Measurements from ENCODE around the gene SLC35E1.

The SLC35E1 gene

DNA sequence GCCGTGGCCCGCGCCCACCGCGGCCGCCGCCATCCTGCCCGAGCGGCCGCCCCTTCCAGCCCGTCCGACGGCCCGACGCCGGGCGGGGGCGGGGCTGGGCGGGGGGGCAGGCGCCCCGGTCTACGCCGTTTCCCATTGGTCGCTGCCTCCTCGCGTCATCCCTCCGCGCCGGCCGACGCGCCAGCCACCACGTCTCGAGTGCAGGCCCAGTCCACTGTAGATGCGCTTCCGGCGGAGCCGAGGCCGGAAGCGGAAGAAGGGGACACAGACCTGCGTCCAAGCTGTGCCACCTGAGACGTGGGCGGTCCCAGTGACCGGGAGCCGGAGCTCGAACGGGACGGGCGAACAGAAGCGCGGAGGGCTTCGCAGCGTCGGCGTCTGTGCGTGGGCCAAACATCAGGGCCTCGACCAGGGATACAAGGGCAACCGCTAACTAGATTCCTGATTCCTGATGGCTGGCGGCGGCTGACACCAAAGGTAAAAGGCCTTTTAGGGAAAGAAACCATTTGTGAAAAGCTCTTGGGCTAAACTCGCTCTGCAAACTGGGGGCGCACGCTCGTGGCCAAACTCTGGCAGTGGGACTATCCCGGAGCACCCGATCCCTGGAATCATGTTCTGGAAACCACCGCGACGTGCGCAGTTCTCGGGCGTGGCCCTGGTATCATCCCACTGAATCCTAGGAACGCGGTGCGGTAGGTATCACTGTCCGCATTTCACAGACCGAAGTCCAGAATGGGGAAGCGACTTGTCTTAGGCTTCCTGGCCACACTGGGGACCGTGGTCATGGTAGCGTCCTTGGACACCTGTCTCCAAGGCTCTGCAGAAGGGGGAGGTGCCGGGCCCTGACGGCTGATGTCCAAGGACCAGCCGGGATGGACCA, at the start of gene SLC35E1:
SLC35E1 (minus strand) TSS at position 84 of the 880 bp plus-strand sequence; CDS start at position 33, 51 bp downstream.
- DNase-seq: peak; percentile 98

DNA sequence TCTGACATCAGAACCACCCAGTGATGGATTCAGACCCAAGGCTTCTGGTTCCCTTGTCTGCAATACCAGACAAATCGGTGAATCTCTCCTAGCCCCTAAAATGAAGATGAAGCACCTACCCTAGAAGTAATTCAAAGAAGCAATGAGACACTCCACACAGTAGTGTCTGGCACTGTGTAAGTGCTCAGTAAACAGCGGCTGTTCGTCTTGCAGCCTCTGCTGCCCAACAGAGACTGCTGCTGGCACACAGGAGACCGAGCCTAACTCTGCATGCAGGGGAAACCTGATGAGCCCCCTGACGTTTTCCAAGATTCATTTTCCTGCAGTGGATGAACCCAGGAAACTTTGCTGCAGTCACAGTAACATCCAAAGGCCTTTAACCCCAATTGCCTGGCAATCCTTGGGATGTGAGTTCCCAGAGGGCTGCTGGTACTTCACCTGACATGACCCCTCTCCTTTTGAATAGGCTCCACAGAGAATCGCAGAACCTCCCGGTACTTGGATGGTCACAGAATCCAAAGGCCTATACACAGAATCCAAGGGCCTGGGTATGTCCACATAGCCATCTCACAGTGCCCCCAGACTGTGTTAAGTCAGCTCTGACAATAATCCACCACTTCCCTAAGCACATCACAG, 49.1 kb upstream of the SLC35E1 start:
- no peak for DNase-seq

GRCh38 chr19:16620584-16620983, 48.4 kb upstream of the SLC35E1 start:
- DNase-seq: no peak

GRCh38 chr19:16620018-16620417, 47.8 kb upstream of the SLC35E1 start:
- no peak for DNase-seq

GRCh38 chr19:16619457-16619856, 47.2 kb upstream of the SLC35E1 start:
- no peak for DNase-seq

- no peak for DNase-seq
These were observed 46.0 kb upstream of the SLC35E1 start for GRCh38 chr19:16618248-16618647.

- DNase-seq: no peak
These were observed 43.6 kb upstream of the SLC35E1 start for GRCh38 chr19:16615808-16616207.

DNA sequence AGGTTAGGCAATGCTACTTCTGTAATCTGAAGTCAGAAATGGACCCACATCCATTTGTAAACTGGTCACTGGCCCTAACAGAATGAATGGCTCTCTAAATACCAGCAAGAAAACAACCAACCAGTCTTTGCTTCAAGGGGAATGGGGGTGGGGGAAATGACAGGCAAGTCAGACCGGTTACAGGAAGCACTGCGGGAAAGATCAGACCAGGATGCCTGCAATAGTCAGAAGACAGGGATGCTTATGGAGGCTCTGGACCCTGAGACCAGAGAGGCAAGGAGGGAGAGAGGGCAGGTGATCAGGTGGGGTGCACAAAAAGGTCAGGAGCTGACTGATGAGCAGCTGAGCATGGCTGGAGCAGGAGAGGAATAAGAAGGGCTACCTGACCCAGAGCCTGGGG, 42.7 kb upstream of the SLC35E1 start:
- no peak for DNase-seq

DNA sequence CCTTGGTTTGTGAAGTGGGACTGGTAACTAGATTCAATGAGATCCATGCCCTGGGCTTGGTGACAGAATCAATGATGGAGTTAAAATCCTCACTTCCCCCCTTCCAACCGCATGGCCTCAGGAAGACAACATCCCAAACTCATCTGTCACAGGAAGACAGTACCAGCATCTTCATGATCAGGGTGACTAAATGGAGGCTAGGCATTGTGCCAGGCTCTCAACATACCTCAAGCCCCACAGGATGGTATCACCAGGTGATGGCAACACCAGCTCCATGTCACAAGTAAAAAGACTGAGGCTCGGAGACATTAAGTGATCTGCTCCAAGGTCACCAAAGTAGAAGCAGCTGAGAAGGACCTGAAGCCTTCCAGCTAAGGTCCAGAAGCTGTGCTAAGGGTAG, 41.6 kb upstream of the SLC35E1 start:
- no peak for DNase-seq

- no peak for DNase-seq
These were observed 40.4 kb upstream of the SLC35E1 start for GRCh38 chr19:16612636-16613035.

DNA sequence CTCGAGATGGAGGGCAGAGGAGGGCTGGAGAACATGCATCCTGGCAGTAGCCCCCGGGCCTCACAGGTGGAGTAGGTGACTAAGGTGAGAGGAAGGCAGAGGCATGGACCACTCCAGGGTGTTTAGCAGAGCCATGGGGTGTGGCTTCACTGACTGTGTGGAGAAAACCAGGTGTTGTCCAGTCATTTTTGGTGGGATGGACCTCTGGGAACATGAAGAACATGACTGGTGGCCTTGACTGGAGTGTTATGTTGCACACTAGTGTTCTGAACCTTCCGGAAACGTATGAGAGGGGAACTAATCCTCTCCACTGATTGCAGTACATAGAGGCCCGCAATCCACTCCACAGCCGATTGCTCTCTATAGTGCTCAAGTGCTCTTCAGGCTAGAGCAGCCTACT, 38.9 kb upstream of the SLC35E1 start:
- DNase-seq: no peak

DNA sequence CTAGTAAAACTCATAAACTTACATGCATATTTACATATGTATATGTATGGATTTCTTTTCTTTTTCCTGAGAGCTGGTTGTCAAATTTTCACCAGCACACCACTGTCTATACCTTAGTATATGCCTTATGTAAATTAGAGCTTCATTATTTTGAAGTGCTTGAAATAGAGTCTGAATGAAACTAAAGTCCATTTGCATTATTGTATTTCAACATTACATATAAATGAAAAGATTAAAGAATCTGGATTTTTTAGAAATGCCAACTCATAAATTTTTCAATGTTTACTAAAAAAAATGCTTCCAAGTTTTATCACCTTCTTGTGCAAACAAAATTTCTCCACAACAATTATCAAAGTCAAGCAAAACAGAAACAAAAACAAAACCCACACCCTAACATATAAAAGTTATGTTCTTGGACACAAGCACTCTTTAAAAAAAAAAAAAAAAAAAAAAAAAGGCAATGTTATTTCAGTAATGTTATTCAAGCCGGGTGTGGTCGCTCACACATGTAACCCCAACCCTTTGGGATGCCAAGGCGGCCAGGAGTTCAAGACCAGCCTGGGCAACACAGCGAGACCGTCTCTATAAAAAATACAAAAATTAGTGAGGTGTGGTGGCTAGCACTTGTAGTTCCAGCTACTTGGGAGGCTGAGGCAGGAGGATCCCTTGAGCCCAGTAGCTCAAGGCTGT, 37.4 kb upstream of the SLC35E1 start:
- no peak for DNase-seq

DNA sequence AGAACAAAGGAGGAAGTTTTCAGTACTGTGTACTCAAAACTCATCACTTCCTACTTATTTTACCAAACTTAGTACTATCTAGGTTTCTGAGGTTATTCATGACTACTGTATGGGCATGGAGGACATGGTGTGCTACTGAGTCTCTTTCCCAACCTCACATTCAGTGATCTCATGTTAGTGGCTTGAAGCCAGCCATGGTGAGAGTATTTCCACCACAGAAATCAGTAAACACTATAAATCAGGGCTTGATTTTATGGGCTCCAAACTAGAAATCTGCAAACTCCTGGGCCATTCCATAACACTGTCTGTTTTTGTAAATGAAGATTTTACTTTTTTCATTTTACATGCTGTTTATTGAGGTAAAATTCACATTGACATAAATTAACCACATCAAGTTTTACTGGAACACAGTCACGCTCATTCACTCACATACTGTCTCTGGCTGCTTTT, 36.1 kb upstream of the SLC35E1 start:
- no peak for DNase-seq

DNA sequence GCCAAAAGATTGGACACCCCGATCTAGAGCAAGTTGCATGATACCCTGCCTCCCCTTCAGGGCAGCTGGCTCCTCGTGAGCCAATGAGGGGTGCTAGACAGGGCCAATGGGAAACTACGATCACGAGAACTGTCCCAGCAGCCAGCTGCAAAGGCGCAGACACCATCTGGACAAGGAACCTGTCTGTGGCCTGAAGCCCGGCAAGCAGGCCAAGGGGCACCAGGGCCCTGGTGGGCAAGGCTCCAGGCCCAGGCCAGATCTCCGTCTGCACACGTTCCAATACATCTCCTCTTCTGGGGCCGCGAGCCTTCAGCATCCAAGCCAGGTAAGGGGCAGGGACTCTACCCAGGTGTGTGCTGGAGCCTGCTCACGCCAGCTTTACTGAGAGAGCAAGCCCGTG, 35.6 kb upstream of the SLC35E1 start:
- DNase-seq: no peak

DNA sequence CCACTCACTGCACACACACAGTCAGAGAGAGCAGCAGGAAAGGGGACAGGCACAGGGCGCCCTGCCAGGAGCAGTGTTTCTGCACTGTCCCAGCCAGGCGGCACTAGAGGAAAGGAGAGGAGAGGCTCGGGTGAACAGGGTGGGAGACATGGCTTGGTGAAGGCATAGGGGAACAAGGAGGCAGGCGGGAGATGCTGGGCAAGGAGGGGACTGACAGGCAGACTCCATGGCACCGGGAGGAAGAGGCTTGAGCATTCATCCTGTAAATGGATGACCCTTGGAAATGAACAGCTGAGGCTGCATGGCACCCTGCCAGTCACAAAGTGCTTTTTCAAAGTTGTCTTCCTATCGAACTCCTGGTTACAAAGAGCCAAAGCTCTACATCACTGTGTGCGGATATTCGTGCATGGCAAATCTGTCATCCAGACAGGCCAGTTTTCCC, 33.4 kb upstream of the SLC35E1 start:
- DNase-seq: no peak

GRCh38 chr19:16605115-16605514, 32.9 kb upstream of the SLC35E1 start:
- DNase-seq: no peak

DNA sequence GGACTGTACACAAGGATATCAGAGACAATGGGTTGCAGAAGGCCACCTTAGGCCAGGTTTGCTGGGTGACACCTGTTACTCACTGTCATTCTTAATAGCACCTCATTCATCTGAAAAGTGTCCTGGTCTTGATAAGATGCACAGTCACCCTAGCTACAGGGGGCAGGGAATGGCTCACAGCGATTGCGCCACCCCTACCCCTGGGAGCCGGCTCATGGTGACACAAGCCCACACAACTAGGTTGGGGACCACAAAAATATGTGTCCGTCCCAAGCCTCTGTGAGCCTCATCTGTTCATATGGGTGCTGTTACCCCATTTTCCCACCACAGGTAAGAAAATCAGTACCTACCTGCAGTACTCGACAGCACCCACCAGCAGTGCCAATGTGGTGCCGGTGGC, 32.4 kb upstream of the SLC35E1 start:
- no peak for DNase-seq

GRCh38 chr19:16603090-16603489, 30.9 kb upstream of the SLC35E1 start:
- no peak for DNase-seq

DNA sequence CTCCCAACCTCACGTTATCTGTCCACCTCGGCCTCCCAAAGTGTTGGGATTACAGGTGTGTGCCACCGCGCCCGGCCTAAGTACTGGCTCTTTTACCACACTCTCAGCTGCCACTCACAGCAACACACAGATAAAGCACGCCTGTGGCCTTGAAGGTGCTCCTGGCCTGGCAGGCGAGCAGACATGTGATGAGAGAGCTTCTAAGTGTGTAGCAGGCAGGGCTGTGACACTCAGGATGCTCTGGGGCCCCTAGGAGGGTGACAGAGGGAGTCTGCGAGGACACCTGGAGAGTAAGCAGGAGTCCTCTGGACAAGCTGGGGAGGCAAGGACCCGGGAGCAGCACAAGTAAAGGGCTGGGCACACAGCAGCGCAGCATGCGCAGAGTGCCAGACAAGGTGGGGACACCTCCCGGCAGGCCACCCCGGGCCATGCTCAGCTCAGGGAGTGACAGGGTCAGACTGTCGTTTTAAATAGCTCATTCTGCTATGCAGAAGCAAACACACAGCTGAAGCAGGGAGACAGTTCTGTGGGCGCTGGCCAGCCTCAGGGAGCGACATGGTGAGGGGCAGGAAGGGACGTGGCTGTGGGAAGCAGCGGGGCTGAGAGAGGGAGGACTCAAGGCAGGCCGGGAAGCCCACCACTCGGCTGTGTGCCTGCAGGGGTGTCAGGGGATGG, 29.3 kb upstream of the SLC35E1 start:
- no peak for DNase-seq

- DNase-seq: no peak
These were observed 28.6 kb upstream of the SLC35E1 start for GRCh38 chr19:16600824-16601223.

DNA sequence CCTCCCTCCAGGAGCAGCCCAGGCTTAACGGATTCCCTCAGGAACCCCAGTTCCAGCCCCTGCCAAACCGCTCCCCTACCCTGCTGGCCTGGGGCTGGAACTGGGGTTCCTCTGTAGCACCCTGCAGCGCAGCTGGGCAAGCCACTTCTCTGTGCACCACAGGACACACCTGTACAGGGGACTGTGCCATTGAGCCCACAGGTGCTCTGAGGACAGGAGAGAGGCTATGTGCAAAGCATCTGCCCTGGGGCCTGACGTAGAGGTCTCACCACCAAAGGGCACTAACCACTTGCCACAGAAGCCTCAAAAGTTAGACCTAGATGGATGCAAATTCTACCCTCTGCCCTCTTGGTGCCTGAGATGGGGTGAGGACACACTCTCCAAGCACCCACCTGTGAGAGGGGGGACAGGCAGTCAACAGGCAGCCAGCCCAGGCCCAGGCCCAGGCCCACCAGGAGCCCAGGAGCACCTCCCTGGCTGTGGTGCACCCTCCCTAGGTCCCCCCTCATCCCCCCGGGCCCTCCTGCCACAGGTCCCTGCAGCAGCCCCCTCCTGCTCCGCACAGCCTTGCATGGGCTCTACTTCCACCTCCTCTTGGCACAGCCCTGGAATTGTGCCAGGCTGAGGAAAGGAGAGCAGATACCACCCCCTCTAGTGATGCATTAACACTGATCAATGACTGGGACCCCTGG, 27.6 kb upstream of the SLC35E1 start:
- DNase-seq: no peak

DNA sequence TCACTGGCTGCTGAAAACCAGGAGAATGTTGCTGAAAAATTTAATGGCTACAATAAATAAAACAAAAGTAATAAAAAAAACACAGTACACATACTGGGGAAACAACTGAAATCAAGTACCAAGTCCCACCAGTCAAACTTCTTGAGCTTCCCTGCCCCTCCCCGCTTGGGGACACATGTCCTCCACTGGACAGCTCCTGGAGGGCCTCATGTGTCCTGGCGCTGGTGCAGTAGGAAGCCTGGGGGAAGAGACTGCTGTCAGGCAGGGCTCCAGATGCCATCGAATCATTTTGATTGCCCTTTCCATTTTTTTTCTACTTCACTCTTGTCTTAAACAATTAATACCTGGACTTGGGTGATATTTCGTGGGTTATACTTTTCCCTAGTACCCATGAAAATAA, 26.6 kb upstream of the SLC35E1 start:
- DNase-seq: no peak

- DNase-seq: no peak
These were observed 24.2 kb upstream of the SLC35E1 start for GRCh38 chr19:16596399-16596798.
